Measurements from ENCODE around the gene ZMYND11.
"Not testable (repeated sequence)": the region's sequence is repeated elsewhere in the genome, so short reads cannot be mapped to it uniquely, and the experiment has no call there.

The ZMYND11 gene

GRCh38 chr10:244227-244626 lies 109.0 kb downstream of the ZMYND11 start:
- DNase-seq (ENCODE audit: low spot score), result no peak

GRCh38 chr10:246431-246830 lies 111.2 kb downstream of the ZMYND11 start:
- no peak for DNase-seq (ENCODE audit: low spot score)

GRCh38 chr10:247480-247879 lies 112.2 kb downstream of the ZMYND11 start:
- DNase-seq (ENCODE audit: low spot score), result no peak

GRCh38 chr10:248307-248706 lies 113.1 kb downstream of the ZMYND11 start:
- no peak for DNase-seq (ENCODE audit: low spot score)

DNA sequence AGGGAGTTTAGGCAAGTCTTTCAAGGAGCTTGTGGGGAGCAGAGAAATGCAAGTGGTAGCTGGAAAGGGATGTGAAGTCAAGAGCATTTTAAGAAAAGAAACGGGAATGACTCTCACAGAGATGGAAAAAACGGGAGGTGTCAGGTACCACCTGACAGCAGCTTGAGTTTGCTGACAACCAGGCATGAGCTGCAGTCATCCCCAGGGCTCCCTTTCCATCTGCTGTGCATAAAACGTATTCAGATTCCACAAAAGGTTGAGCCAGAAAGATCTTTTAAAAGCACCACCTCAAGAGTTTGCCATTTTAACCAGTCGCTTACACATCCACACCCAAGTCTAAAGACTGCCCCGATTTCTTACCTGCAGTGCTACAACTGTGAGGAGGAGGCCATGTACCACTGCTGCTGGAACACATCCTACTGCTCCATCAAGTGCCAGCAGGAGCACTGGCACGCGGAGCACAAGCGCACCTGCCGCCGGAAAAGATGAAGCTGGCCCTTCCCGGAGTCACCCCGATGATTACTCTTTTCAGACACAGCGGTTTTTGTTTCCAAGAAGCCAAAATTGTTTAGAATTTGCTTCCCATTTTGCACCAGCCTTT lies 116.8 kb downstream of the ZMYND11 start:
- no peak for DNase-seq (ENCODE audit: low spot score)

GRCh38 chr10:260819-261429 lies 125.7 kb downstream of the ZMYND11 start:
- no peak for DNase-seq (ENCODE audit: low spot score)

- not testable (repeated sequence) for DNase-seq (ENCODE audit: low spot score)
Observed at GRCh38 chr10:264160-265073, 129.2 kb downstream of the ZMYND11 start.

- DNase-seq (ENCODE audit: low spot score), result not testable (repeated sequence)
Observed at GRCh38 chr10:265074-265440, 129.8 kb downstream of the ZMYND11 start.

- DNase-seq (ENCODE audit: low spot score), result not testable (repeated sequence)
Observed at GRCh38 chr10:265816-266588, 130.7 kb downstream of the ZMYND11 start.

- DNase-seq (ENCODE audit: low spot score), result no peak
Observed at GRCh38 chr10:266974-267425, 131.7 kb downstream of the ZMYND11 start.

- no peak for DNase-seq (ENCODE audit: low spot score)
Observed at GRCh38 chr10:267705-268104, 132.4 kb downstream of the ZMYND11 start.

- DNase-seq (ENCODE audit: low spot score), result no peak
Observed at GRCh38 chr10:269440-270074, 134.3 kb downstream of the ZMYND11 start.

GRCh38 chr10:271201-271600 lies 135.9 kb downstream of the ZMYND11 start:
- no peak for DNase-seq (ENCODE audit: low spot score)

GRCh38 chr10:271722-272121 lies 136.5 kb downstream of the ZMYND11 start:
- DNase-seq (ENCODE audit: low spot score), result no peak

GRCh38 chr10:273088-273487 lies 137.8 kb downstream of the ZMYND11 start:
- DNase-seq (ENCODE audit: low spot score), result no peak

GRCh38 chr10:274866-275265 lies 139.6 kb downstream of the ZMYND11 start:
- no peak for DNase-seq (ENCODE audit: low spot score)

DNA sequence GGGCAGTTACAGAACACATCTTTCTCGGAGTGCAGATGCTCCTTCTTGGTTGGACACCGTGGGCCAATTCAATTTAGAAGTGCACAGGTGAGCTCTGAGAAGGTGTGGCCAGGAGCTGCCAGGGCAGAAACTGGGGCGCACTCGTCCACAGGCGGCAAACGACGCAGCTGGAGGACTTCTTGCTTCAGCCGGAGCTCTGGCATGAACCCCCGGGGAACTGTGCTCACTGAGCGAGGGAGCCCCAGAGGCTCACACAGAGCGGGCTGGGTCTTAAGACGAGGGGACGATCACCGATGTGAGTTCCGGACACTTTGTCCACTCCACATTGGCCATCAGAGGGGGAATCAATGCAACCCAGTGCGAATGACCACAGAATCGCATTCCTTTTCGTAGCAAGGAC lies 140.4 kb downstream of the ZMYND11 start:
- no peak for DNase-seq (ENCODE audit: low spot score)

- DNase-seq (ENCODE audit: low spot score), result no peak
Observed at GRCh38 chr10:277963-278362, 142.7 kb downstream of the ZMYND11 start.

GRCh38 chr10:278707-279106 lies 143.5 kb downstream of the ZMYND11 start:
- no peak for DNase-seq (ENCODE audit: low spot score)

- no peak for DNase-seq (ENCODE audit: low spot score)
Observed at GRCh38 chr10:279232-279631, 144.0 kb downstream of the ZMYND11 start.

GRCh38 chr10:279655-280054 lies 144.4 kb downstream of the ZMYND11 start:
- DNase-seq (ENCODE audit: low spot score), result no peak
